SK-N-SH treated with all-trans-retinoic acid at 6 μM for 48 hours (cell line): Measurements from ENCODE around the gene NME7.

Source experiments
- BACH2 ChIP-seq: fragments of 250-450 bp; sonication (Bioruptor Pico); IDR thresholded peaks from 2 replicates; pipeline ENCODE4 v1.9.0; 2021; ENCODE audit warnings: mild to moderate bottlenecking, borderline replicate concordance
- CSDC2 ChIP-seq: fragments of 250-450 bp; sonication (Bioruptor Pico); IDR thresholded peaks from 2 replicates; pipeline ENCODE4 v1.5.0; 2020; ENCODE audit warnings: mild to moderate bottlenecking, moderate library complexity
- PPARA ChIP-seq: fragments of 250-450 bp; sonication (Bioruptor Pico); IDR thresholded peaks from 2 replicates; pipeline ENCODE4 v1.5.0; 2020; ENCODE audit warnings: mild to moderate bottlenecking, borderline replicate concordance
- RARB ChIP-seq: fragments of 250-450 bp; sonication (Bioruptor Pico); IDR thresholded peaks from 2 replicates; pipeline ENCODE4 v1.8.0; 2021; ENCODE audit warnings: mild to moderate bottlenecking, moderate library complexity
- ZC3H10 ChIP-seq: fragments of 250-450 bp; sonication (Bioruptor Pico); IDR thresholded peaks from 2 replicates; pipeline ENCODE4 v1.5.1; 2021; ENCODE audit warnings: mild to moderate bottlenecking, moderate library complexity

DNA sequence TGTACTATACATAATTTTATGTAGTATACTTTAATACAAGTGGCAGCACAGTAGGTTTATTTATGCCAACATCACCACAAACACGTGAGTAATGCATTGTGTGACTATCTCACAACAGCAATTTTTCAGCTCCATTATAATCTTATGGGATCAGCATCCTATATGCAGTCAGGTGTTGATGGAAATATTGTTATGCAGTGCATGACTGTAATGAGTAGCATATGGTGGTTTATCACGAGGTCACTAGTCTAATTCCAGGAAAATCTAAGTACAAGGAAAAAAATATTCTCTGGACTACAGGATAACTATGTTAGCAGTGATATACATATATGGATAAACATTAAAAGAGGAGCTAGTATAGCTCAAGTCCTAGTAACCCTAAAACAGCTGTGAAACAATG, 192.1 kb downstream of the NME7 start:
- no peak for TF ChIP-seq CSDC2 (CRISPR knock-in tag)
- TF ChIP-seq BACH2 (CRISPR knock-in tag) = no peak
- TF ChIP-seq ZC3H10 (CRISPR knock-in tag) = no peak
- no peak for TF ChIP-seq RARB (CRISPR knock-in tag)
- no peak for TF ChIP-seq PPARA
